Endometrial microvascular endothelial cells (primary cell): ENCODE measurements around the gene AMIGO2. TPM values are rescaled to one million over a fixed set of nuclear protein-coding genes. Genes with fewer than 3 reads are reported as not detected.

Experiments used
- in situ Hi-C: cut with HindIII; loops from 2 replicates; pipeline ENCODE4 v1.10.0; 2017; ENCODE audit warnings: low sequenced_read_pairs, low pct_unique_long_range_greater_than_20kb; ENCODE audit errors: inconsistent ontology term
- total RNA-seq: library from RNA; depleted of rRNA; stranded (reverse); fragments of >200 nt; gene quantifications from one replicate; pipeline ENCODE4 v1.2.3, GENCODE V29; 2015; ENCODE audit errors: inconsistent ontology term

The AMIGO2 gene
- total RNA-seq, 1 donor from 2014 or later = 0.09 TPM

DNA sequence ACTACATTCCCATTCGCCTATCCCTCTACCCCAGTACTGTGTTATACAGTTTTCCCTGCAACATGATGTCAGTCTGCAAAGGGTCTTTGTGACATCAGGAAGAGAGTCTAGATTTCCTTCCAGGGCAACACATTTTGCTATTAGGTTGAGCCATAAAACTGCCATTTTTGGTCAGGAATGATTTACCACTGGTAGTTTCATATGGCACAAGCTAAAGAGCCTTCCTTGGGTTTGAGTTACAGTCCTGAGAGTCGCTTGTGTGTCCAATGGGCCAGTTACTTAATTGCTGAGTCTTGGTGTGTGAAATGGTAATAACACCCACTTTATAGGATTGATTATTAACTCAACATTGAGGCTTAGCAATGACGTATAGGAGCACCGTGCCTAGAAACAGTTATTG is 22.6 kb upstream of the AMIGO2 start:
- in situ Hi-C loops = no loop called here

GRCh38 chr12:47100160-47100559 is 20.4 kb upstream of the AMIGO2 start:
- in situ Hi-C loops = no loop called here

DNA sequence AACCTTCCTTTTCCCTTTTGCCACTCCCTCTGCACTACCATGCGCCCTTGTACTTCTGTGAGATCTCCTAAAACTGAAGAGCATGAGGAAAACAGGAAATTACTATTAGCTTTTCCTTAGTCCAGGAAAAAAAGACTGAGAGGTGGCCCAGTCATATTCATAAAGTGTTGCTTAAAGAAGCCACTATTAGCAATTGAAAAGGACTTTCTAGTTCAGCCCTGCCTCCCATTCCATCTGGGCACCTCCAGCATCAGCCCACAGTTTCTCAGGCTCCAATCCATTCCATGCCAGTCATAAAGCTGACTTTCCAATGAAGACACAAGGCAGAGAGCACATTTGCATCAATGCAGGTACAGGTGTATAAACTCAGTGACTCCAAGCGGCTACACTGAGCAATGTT is 19.9 kb upstream of the AMIGO2 start:
- in situ Hi-C loops = no loop called here

DNA sequence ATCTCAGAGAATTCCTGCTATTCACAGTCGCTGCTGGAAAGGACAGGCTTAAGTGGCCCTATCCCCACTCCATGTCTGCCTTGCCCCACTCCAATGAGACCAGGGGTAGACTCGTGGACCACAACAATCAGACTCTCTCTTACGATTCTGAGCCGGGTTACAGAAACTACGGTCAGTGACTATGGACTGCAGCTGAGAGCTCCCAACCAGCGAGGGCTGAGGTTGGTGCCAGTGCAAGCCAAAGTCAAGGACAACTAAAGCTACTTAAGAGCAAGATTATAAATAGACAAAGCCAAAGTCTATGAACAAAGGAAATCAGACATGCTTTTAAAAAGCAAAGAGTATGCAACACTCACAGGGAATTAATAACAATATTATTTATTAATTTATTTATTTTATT is 18.3 kb upstream of the AMIGO2 start:
- in situ Hi-C loops = no loop called here

GRCh38 chr12:47097276-47097896 is 17.6 kb upstream of the AMIGO2 start:
- in situ Hi-C loops = no loop called here

DNA sequence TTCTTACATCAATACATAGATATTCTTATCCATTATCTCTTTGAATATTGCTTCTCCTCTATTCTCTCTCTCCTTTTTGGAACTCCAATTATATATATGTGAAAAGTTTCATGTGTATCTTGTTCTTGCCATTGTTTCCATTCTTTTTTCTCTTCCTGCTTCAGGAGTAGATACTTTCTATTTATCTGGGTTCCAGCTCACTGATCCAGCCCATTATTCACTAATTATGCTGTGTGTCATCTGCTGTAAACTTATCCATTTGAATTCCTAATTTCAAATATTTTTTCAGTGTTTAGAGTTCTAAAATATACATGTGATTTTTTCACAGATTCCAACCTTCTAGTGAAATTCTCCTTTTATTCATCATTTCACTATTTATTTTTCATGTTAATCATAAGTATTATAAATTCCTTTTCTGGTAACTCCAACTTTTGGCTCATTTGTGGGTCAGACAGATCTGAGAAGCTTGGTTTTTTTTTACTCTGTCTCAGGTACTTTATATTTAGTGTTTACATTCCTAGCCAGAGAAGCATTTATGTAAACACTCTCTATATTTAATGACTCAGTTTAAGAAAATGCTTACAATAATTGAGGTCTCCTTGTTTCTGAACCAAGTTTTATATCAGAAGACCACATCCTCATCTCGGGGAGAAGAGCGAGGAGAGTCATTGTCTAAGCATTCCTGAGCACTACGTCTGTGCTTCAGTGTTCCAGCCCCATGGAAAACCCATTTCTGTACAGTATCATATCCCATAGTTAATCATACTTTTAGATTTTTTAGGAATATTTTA is 15.9 kb upstream of the AMIGO2 start:
- in situ Hi-C loops = no loop called here

GRCh38 chr12:47094804-47095203 is 15.0 kb upstream of the AMIGO2 start:
- in situ Hi-C loops = no loop called here

DNA sequence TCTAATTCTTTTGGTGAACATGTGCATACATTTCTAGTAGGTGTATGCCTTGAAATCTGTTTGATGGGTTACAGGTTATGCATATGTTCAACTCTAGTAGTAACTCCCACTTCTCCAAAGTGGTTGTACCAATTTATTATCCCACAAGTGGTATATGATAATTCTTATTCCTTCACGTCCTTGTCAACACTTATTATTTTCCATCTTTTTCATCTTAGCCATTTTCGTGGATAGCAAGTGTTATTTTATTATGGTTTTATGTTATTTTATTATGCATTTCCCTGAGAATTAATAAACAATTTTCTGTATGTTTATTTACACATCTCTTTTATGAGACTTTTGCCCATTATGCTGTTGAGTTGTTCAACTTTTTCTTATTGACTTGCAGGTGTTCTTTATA is 11.2 kb upstream of the AMIGO2 start:
- in situ Hi-C loops = no loop called here

DNA sequence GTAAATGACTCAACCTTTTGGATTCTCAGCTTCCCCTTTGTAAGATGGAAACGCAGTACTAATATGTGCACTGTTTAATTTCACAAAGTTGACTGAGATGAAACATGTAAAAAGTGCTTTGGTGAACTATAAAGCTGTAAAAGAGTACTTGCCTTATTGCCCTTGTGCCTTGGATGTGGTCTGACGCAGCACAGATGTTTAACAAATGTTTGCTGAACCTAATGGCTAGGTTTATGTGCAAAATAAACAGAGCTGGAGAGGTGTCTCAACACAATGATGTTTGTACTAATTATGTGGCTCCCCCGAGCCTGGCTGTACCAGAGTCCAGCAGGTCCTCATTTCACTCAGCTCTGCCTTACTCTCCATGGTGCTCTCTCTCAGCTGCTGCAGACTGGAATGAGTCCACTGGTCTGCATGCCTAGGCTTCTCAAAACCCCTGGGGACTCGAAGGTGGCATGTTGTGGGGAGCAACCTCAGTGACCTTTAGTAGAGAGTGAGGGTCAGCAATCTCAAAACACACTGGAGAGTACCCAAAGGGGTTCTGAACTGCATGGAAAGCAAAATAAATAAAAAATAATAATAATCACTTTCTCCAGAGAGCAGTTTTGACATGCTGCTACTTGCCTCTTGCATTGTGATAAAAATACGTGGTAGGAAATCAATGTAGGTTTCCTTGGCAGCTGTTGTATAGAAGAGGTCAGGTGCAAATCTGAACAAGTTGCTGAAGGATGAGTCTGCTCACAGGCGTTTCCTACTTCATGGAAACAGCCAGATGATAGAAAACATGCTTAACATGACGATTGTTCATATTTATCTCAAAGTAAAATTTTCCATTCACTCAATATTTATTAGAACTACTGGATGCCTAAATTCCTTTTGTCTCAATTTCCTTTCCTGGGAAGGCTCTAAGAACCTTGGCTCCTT is 8.5 kb upstream of the AMIGO2 start:
- in situ Hi-C loops = no loop called here

GRCh38 chr12:47087088-47087688 is 7.4 kb upstream of the AMIGO2 start:
- in situ Hi-C loops = no loop called here

- in situ Hi-C loops = no loop called here
Measured at GRCh38 chr12:47085815-47086252, 6.1 kb upstream of the AMIGO2 start.

DNA sequence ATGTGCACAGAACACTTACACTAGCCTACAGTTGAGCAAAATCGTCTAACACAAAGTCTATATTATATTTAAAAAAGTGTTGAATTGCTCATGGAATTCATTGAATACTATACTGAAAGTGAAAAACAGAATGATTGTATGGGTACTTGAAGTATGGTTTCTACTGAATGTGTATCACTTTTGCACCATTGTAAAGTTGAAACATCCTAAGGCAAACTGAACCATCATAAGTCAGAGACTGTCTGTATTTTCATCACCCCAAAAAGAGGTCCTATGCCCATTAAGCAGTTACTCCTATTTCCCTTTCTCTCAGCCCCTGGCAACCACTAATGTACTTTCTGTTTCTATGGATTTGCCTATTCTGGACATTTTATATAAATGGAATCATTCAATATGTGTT is 4.4 kb upstream of the AMIGO2 start:
- in situ Hi-C loops = no loop called here

DNA sequence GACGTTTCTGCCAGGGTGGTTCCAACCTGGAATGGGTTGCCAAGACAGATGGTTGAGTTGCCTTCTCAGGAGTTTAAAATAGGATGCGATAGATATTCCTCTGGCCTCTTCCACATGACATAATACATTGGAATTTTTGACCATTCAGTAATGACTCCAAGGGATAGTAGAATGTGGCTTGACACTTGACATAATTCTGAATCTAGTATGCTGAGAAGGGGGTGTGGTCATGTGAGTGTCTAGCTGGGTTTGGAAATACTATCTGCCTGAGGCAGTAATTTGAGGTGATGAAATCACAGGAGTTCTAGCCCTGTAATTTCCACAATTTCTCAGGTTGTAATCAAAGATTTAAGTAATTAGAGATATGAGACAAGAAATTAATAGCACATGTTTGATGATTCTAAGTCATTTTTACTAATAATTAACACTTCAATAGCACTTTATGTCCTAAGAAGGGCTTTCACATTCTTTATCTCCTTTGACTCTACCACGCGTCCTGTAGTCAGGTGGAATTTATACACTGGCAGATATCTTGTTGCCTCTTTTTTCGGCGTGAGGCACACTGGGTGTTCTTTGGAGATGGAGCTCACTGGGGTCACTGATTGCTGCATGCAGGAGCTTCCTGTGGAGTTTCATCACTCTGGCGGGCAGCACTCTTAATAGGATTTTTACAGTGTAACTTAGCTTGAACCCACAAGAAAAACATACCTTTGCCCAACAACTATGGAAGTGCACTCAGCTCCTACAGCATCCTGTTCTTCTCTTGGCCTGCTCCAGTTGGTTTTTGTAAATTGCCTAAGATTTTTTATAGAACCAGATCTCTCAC is 3.2 kb upstream of the AMIGO2 start:
- in situ Hi-C loops = no loop called here

DNA sequence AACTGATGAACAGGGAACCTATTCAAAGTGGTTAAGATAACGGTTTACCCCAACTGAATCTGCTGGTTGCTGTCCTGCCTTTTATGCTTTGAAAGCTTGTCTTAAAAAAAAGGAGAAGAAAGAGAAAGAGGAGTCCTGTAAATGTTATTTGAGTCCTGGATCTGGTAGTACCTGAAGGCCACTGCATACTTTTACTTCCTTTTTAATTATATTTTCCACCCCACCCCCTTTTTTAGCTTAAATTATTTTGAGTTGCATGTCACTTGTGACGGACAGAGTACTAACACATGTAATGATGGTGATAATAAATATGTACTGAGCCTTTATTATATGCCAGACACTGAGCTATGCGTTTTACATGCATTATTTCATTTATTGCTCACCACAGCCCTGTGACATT is 2.5 kb upstream of the AMIGO2 start:
- in situ Hi-C loops = no loop called here

- in situ Hi-C loops = no loop called here
Measured at GRCh38 chr12:47080725-47081502, 1.2 kb upstream of the AMIGO2 start.

GRCh38 chr12:47079981-47080724 is 394 bp upstream of the AMIGO2 start:
- in situ Hi-C loops = no loop called here
